Upper lobe of left lung (tissue), 6 donors: ENCODE measurements around the gene PIK3CD. TPM values are rescaled to one million over a fixed set of nuclear protein-coding genes. Genes with fewer than 3 reads are reported as not detected.
"Not testable (repeated sequence)": the region's sequence is repeated elsewhere in the genome, so short reads cannot be mapped to it uniquely, and the experiment has no call there.

Source experiments
- ATAC-seq, 2 donors: fragments of 200-7000 bp; cut with Tn5 transposase; one replicate each; pipeline ENCODE4 v1.9.1; 2022; ENCODE audit warnings: mild to moderate bottlenecking in 2 of 2, moderate library complexity in 2 of 2; ENCODE audit not compliant: low FRiP score in 2 of 2
- DNase-seq, 2 donors: peaks; one replicate each; pipeline ENCODE4 v3.0.0-alpha.2; 2019 to 2020
- H3K27ac ChIP-seq, 4 donors: fragments of 200-600 bp; sonication (generic); one replicate each; pipeline ENCODE4 v1.5.1; 2016 to 2019
- H3K27me3 ChIP-seq, 4 donors: fragments of 200-600 bp; sonication (generic); one replicate each; pipeline ENCODE4 v1.5.1; 2017 to 2019
- H3K36me3 ChIP-seq, 4 donors: fragments of 200-600 bp; sonication (generic); one replicate each; pipeline ENCODE4 v1.5.1; 2016 to 2019
- H3K4me1 ChIP-seq, 4 donors: fragments of 200-600 bp; sonication (generic); one replicate each; pipeline ENCODE4 v1.5.1; 2018 to 2019
- H3K4me3 ChIP-seq, 4 donors: fragments of 200-600 bp; sonication (generic); one replicate each; pipeline ENCODE4 v1.5.1; 2017 to 2019; ENCODE audit warnings: mild to moderate bottlenecking in 2 of 4, moderate library complexity in 1 of 4
- H3K9me3 ChIP-seq, 4 donors: fragments of 200-600 bp; sonication (generic); one replicate each; pipeline ENCODE4 v1.5.1; 2018 to 2019
- CTCF ChIP-seq, 6 experiments: fragments of 450-650 bp in 4 of 6; fragments of 200-600 bp in 2 of 6; sonication (generic) in 2 of 6; IDR thresholded peaks; one replicate each; pipeline ENCODE4 v1.5.1; 2016 to 2019; ENCODE audit warnings: antibody characterized with exemption in 6 of 6
- EP300 ChIP-seq, 4 donors: sonication (generic); formaldehyde crosslinking; IDR thresholded peaks; one replicate each; pipeline ENCODE4 v1.5.1; 2017; ENCODE audit warnings: antibody characterized with exemption in 4 of 4, control low read depth in 2 of 4
- POLR2A ChIP-seq, 4 donors: fragments of 450-650 bp; IDR thresholded peaks; one replicate each; pipeline ENCODE4 v1.5.1; 2016 to 2017; ENCODE audit warnings: antibody characterized with exemption in 4 of 4, mild to moderate bottlenecking in 2 of 4
- POLR2AphosphoS5 ChIP-seq, 2 donors: sonication (generic); formaldehyde crosslinking; IDR thresholded peaks; one replicate each; pipeline ENCODE4 v1.5.1; 2017; ENCODE audit warnings: antibody characterized with exemption in 2 of 2
- WGBS, 2 donors: methylation state at CpG; one replicate each; pipeline ENCODE4 v1.1.5; 2017 to 2018; 5-methylcytosine and 5-hydroxymethylcytosine counted together
- total RNA-seq, 6 donors: library from RNA; depleted of rRNA in 4 of 6; stranded (reverse); fragments of >200 nt in 4 of 6; gene quantifications; one replicate each; pipeline versions ENCODE4 v1.1.0 to v1.2.1, GENCODE V29; 2016 to 2021
- donor health status: DM: no; HTN: no; CAD: no; lungs with moderate emphysema.
- donor health status: DM: no; HTN: yes; CAD: no; lungs with severe emphysema.

PIK3CD gene
- total RNA-seq, 6 donors from 2014 or later: 19.0 to 56.6 (median 24.2) TPM

DNA sequence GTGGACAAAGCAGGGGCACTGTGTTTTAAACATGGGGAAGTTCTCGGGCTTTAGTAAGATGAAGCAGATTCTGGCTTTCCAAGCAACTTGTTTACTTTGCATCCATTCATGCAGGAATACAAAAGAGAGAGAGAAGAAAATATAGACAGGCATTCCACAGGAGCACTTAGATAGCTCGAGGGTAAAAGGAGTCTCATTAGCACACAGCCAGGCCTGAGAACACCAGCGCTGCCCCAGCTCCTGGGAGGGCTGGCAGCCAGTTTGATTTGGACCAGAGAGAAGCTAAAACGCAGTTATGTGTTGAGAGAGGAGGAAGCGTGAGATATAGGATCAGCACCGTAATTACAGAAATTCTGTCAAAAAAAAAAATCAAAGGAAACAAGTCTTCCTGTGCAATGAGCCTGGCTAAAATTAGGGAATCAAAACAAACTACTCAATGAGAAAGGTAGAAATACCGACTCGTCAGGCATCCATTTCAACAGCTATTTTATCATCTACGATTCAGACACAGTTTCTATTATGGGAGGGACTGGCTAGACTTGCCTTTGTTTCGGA lies 104.0 kb downstream of the PIK3CD start:
- no peaks in the 10 kb centered on the region for H3K27me3 ChIP-seq
- ATAC-seq: no peak
- H3K4me1 ChIP-seq: peaks cover 0 to 2% (median 0%) of the 10 kb centered on the region in 4 donors
- no peak for DNase-seq
- peaks cover 0 to 33% (median 17%) of the 10 kb centered on the region in 4 donors for H3K36me3 ChIP-seq
- no peak overlapping the region for H3K4me3 ChIP-seq
- H3K27ac ChIP-seq: no peak overlapping the region
- 69 to 73% methylated on average over 10 of the region's 10 CpGs for WGBS, 2 donors
- no peak for TF ChIP-seq POLR2A (IDR thresholded peaks at IDR 0.05)
- no peak for TF ChIP-seq CTCF (IDR thresholded peaks at IDR 0.05)
- TF ChIP-seq POLR2AphosphoS5 (IDR thresholded peaks at IDR 0.05): no peak
- no peak for TF ChIP-seq EP300 (IDR thresholded peaks at IDR 0.05)
- H3K9me3 ChIP-seq: no peaks in the 10 kb centered on the region

DNA sequence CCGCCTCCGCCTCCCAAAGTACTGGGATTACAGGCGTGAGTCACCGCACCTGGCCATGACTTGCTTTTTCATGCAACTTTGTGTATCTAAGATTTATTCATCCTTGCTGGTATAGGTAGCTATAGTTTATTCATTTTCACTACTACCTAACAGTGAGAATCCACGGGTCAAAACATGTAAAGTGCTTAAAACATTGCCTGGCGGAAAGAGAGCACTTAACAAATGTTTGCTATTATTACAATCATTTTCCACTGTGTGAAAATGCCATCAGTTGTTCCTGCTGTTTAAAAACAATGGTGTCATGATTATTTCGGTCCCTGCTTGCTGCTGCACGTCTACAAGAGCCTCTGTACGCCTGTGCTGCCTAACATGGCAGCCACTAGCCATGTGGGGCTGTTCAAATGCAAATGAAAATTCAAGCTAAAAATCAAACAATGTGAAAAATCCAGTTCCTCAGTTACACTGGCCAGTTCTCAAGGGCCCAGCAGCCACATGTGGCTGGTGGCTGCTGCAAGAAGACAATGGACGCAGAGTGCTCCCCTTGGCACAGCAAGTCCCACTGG lies 107.1 kb downstream of the PIK3CD start:
- DNase-seq (no peak), ATAC-seq (no peak)
- Histone ChIP-seq H3K27ac (no peak overlapping the region), H3K9me3 (no peaks in the 10 kb centered on the region), H3K4me1 (peaks cover 0 to 2% (median 0%) of the 10 kb centered on the region in 4 donors), H3K36me3 (peaks cover 0 to 22% (median 8%) of the 10 kb centered on the region in 4 donors), H3K27me3 (no peaks in the 10 kb centered on the region), H3K4me3 (no peak overlapping the region)
- 90 to 94% methylated on average over 10 of the region's 10 CpGs for WGBS, 2 donors
- no peak for TF ChIP-seq CTCF (IDR thresholded peaks at IDR 0.05)

DNA sequence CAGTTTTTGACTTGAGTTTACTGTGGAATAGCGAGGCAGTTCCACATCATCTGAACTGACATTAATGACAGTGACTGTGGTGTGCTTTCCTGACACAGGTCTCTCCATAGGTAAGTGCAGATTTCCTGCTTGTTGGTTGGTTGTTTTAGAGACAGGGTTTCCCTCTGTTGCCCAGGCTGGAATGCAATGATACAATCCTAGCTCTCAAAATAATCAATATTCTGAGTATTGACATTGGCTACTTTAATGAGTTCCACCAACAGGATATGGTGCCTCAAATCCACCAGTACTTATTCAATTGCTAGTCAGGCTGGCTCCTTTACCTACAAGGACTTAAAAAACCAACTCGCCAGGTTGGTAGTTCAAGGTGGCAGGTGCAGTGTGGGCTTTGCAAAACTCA lies 108.4 kb downstream of the PIK3CD start:
- DNase-seq: no peak
- Histone ChIP-seq H3K36me3 (peaks cover 0 to 9% (median 3%) of the 10 kb centered on the region in 4 donors), H3K9me3 (no peaks in the 10 kb centered on the region), H3K4me1 (peaks cover 0 to 2% (median 0%) of the 10 kb centered on the region in 4 donors), H3K4me3 (no peak overlapping the region), H3K27me3 (no peaks in the 10 kb centered on the region), H3K27ac (no peak overlapping the region)
- 77 to 85% methylated on average over 1 to 2 of the region's 2 CpGs for WGBS, 2 donors
- no peak for ATAC-seq
- TF ChIP-seq EP300 (IDR thresholded peaks at IDR 0.05) (no peak), CTCF (IDR thresholded peaks at IDR 0.05) (no peak), POLR2AphosphoS5 (IDR thresholded peaks at IDR 0.05) (no peak), POLR2A (IDR thresholded peaks at IDR 0.05) (no peak)

GRCh38 chr1:9760824-9761223 lies 109.3 kb downstream of the PIK3CD start:
- peaks cover 0 to 2% (median 0%) of the 10 kb centered on the region in 4 donors for H3K4me1 ChIP-seq
- no peaks in the 10 kb centered on the region for H3K27me3 ChIP-seq
- 96 to 97% methylated on average over 6 of the region's 6 CpGs for WGBS, 2 donors
- ATAC-seq (no peak), DNase-seq (no peak)
- H3K36me3 ChIP-seq: peaks cover 0 to 8% (median 3%) of the 10 kb centered on the region in 4 donors
- TF ChIP-seq POLR2AphosphoS5 (IDR thresholded peaks at IDR 0.05) (no peak), CTCF (IDR thresholded peaks at IDR 0.05) (no peak), EP300 (IDR thresholded peaks at IDR 0.05) (no peak), POLR2A (IDR thresholded peaks at IDR 0.05) (no peak)
- H3K4me3 ChIP-seq: no peak overlapping the region
- no peak overlapping the region for H3K27ac ChIP-seq
- no peaks in the 10 kb centered on the region for H3K9me3 ChIP-seq

- Histone ChIP-seq H3K9me3 (no peaks in the 10 kb centered on the region), H3K4me3 (no peak overlapping the region), H3K4me1 (peaks cover 0 to 2% (median 0%) of the 10 kb centered on the region in 4 donors), H3K27me3 (no peaks in the 10 kb centered on the region), H3K36me3 (peaks cover 0 to 8% (median 3%) of the 10 kb centered on the region in 4 donors), H3K27ac (no peak overlapping the region)
- DNase-seq (no peak), ATAC-seq (no peak)
- TF ChIP-seq POLR2AphosphoS5 (IDR thresholded peaks at IDR 0.05): no peak
- WGBS, 2 donors: 84 to 90% methylated on average over 9 of the region's 9 CpGs
Measured at GRCh38 chr1:9761855-9762254, 110.3 kb downstream of the PIK3CD start.

GRCh38 chr1:9762446-9762845 lies 110.9 kb downstream of the PIK3CD start:
- H3K27me3 ChIP-seq, H3K27ac ChIP-seq, H3K4me3 ChIP-seq, H3K4me1 ChIP-seq, H3K36me3 ChIP-seq, H3K9me3 ChIP-seq: not testable (repeated sequence)
- ATAC-seq (peak in 1 of 2 donors; percentile 24), DNase-seq (peak in 1 of 2 donors; percentile 73)
- WGBS, 2 donors: 93 to 95% methylated on average over 25 of the region's 25 CpGs
